Activated B cell treated with CpG ODN at 0.5 μM for 24 hours (primary cell): ENCODE measurements around the gene NUDT9. TPM values are rescaled to one million over a fixed set of nuclear protein-coding genes. Genes with fewer than 3 reads are reported as not detected.
"Not testable (repeated sequence)": the region's sequence is repeated elsewhere in the genome, so short reads cannot be mapped to it uniquely, and the experiment has no call there.

Source experiments
- ATAC-seq: fragments of 200-7000 bp; cut with Tn5 transposase; one replicate; pipeline ENCODE4 v1.10.0; 2021; ENCODE audit warnings: low read depth, mild to moderate bottlenecking, moderate library complexity
- CTCF ChIA-PET: fragments of 350-600 bp; sonication (Branson Sonifier 250); formaldehyde crosslinking; loops from one replicate; lab custom pipeline; 2021; ENCODE audit warnings: antibody characterized with exemption; lab: Charles Lee
- POLR2A ChIA-PET: fragments of 350-600 bp; sonication (Branson Sonifier 250); formaldehyde crosslinking; loops from one replicate; lab custom pipeline; 2021; ENCODE audit warnings: antibody characterized with exemption; lab: Charles Lee
- DNase-seq: peaks from one replicate; pipeline ENCODE4 v3.0.0; 2022
- H3K27ac Mint-ChIP-seq: one replicate; pipeline ENCODE4 v1.8.0; 2020; ENCODE audit warnings: mixed read lengths
- H3K27me3 Mint-ChIP-seq: one replicate; pipeline ENCODE4 v1.8.0; 2021; ENCODE audit warnings: mixed read lengths
- H3K36me3 Mint-ChIP-seq: one replicate; pipeline ENCODE4 v1.8.0; 2021; ENCODE audit warnings: low read depth, mixed read lengths
- H3K4me1 Mint-ChIP-seq: one replicate; pipeline ENCODE4 v1.8.0; 2021; ENCODE audit warnings: mixed read lengths
- H3K4me3 Mint-ChIP-seq: one replicate; pipeline ENCODE4 v1.8.0; 2020; ENCODE audit warnings: mild to moderate bottlenecking, mixed read lengths
- H3K9me3 Mint-ChIP-seq: one replicate; pipeline ENCODE4 v1.8.0; 2020; ENCODE audit warnings: mixed read lengths
- CTCF ChIP-seq: fragments of 200-600 bp; IDR thresholded peaks from one replicate; pipeline ENCODE4 v1.8.0; 2022; ENCODE audit warnings: antibody characterized with exemption, mild to moderate bottlenecking
- intact Hi-C: fragments of 100-400 bp; cut with micrococcal nuclease; formaldehyde crosslinking; loops from one replicate; pipeline ENCODE4 v1.15.1; 2024
- total RNA-seq: library from RNA; stranded (reverse); gene quantifications from 2 replicates; pipeline ENCODE4 v1.2.3, GENCODE V29; 2022

NUDT9 gene
- total RNA-seq, 1 donor from 2014 or later, result 21.1 TPM

- CTCF ChIA-PET, result no interaction called here
- Mint-ChIP-seq H3K9me3 (peaks cover 7% of the 10 kb centered on the region), H3K36me3 (peaks cover 50% of the 10 kb centered on the region), H3K4me3 (no peak overlapping the region), H3K4me1 (peaks cover 34% of the 10 kb centered on the region), H3K27me3 (no peaks in the 10 kb centered on the region), H3K27ac (peak overlapping the region; percentile 47)
- intact Hi-C loops, result no loop called here
- no peak for ATAC-seq
- TF ChIP-seq CTCF, result no peak
- no peak for DNase-seq
- POLR2A ChIA-PET, result interaction anchor here (1.4 kb wide), 1 partner anchor 8 kb away, joined by 7 read pairs; the partner anchor contains the start of gene HSD17B11
Observed at GRCh38 chr4:87382931-87383330, 39.4 kb upstream of the NUDT9 start.

GRCh38 chr4:87384466-87385132 is 37.8 kb upstream of the NUDT9 start:
- intact Hi-C loops, H3K27ac Mint-ChIP-seq, DNase-seq, H3K9me3 Mint-ChIP-seq, H3K4me3 Mint-ChIP-seq, ATAC-seq, POLR2A ChIA-PET, H3K27me3 Mint-ChIP-seq: not testable (repeated sequence)
- CTCF ChIA-PET, result interaction anchor here (1.2 kb wide), 1 partner anchor 86 kb away, joined by 3 read pairs; no protein-coding TSS in a partner anchor
- peaks cover 48% of the 10 kb centered on the region for H3K4me1 Mint-ChIP-seq
- peaks cover 46% of the 10 kb centered on the region for H3K36me3 Mint-ChIP-seq

GRCh38 chr4:87387237-87387636 is 35.1 kb upstream of the NUDT9 start:
- TF ChIP-seq CTCF, result no peak
- peaks cover 7% of the 10 kb centered on the region for H3K9me3 Mint-ChIP-seq
- no peak for ATAC-seq
- DNase-seq, result no peak
- H3K27ac Mint-ChIP-seq, result peak overlapping the region; percentile 16
- H3K27me3 Mint-ChIP-seq, result no peaks in the 10 kb centered on the region
- peaks cover 67% of the 10 kb centered on the region for H3K4me1 Mint-ChIP-seq
- intact Hi-C loops, result no loop called here
- peaks cover 34% of the 10 kb centered on the region for H3K36me3 Mint-ChIP-seq
- CTCF ChIA-PET, result no interaction called here
- POLR2A ChIA-PET, result interaction anchor here (8.4 kb wide), 1 partner anchor 35 kb away, joined by 133 read pairs; the partner anchor contains the start of gene NUDT9
- H3K4me3 Mint-ChIP-seq, result no peak overlapping the region

- ATAC-seq, result no peak
- H3K36me3 Mint-ChIP-seq, result peaks cover 22% of the 10 kb centered on the region
- no peak for TF ChIP-seq CTCF
- ChIA-PET CTCF (interaction anchor here (1.2 to 1.4 kb wide), 2 partner anchors 11 to 13 kb away, joined by 3 to 11 read pairs; no protein-coding TSS in a partner anchor), POLR2A (interaction anchor here (8.4 kb wide), 1 partner anchor 33 kb away, joined by 133 read pairs; the partner anchor contains the start of gene NUDT9)
- intact Hi-C loops, result no loop called here
- peak overlapping the region; percentile 97 for H3K4me3 Mint-ChIP-seq
- peaks cover 7% of the 10 kb centered on the region for H3K9me3 Mint-ChIP-seq
- DNase-seq, result no peak
- H3K27ac Mint-ChIP-seq, result no peak overlapping the region
- peaks cover 58% of the 10 kb centered on the region for H3K4me1 Mint-ChIP-seq
- no peaks in the 10 kb centered on the region for H3K27me3 Mint-ChIP-seq
Observed at GRCh38 chr4:87388901-87389300, 33.5 kb upstream of the NUDT9 start.

GRCh38 chr4:87390055-87390454 is 32.3 kb upstream of the NUDT9 start:
- not testable (repeated sequence) for ATAC-seq, DNase-seq, H3K27me3 Mint-ChIP-seq, H3K9me3 Mint-ChIP-seq
- intact Hi-C loops, result loop anchor here (2.0 to 10.0 kb wide), 6 partner anchors 17 to 1205 kb away; partner anchors contain the start of genes AFF1, HERC3, HERC5 and KLHL8
- Mint-ChIP-seq H3K27ac (peak overlapping the region; percentile 96), H3K36me3 (peaks cover 13% of the 10 kb centered on the region), H3K4me3 (peak overlapping the region; percentile 97), H3K4me1 (peaks cover 52% of the 10 kb centered on the region)
- CTCF ChIA-PET, result interaction anchor here (0.8 kb wide), 1 partner anchor 14 kb away, joined by 3 read pairs; no protein-coding TSS in a partner anchor
- POLR2A ChIA-PET, result interaction anchor here (0.6 to 8.4 kb wide), 6 partner anchors 9 to 894 kb away, joined by 3 to 133 read pairs (median 6); partner anchors contain the start of genes AFF1, NUDT9 and PPM1K

- Mint-ChIP-seq H3K4me1 (peaks cover 50% of the 10 kb centered on the region), H3K4me3 (peak overlapping the region; percentile 97), H3K27me3 (no peaks in the 10 kb centered on the region), H3K36me3 (peaks cover 10% of the 10 kb centered on the region), H3K9me3 (no peaks in the 10 kb centered on the region), H3K27ac (peak overlapping the region; percentile 96)
- ChIA-PET POLR2A (interaction anchor here (0.6 to 8.4 kb wide), 16 partner anchors 8 to 1869 kb away, joined by 3 to 133 read pairs (median 5); partner anchors contain the start of genes AFF1, NUDT9 and PPM1K), CTCF (interaction anchor here (0.7 to 1.4 kb wide), 3 partner anchors 15 to 240 kb away, joined by 3 to 11 read pairs (median 7); no protein-coding TSS in a partner anchor)
- no peak for DNase-seq
- intact Hi-C loops, result loop anchor here (2.0 to 10.0 kb wide), 6 partner anchors 16 to 1204 kb away; partner anchors contain the start of genes AFF1, HERC3, HERC5 and KLHL8
- ATAC-seq, result no peak
- TF ChIP-seq CTCF, result no peak
Observed at GRCh38 chr4:87390551-87390890, 31.9 kb upstream of the NUDT9 start.
